Naive B cell (primary cell): ENCODE results near the gene TENM4. TPM values are rescaled to one million over a fixed set of nuclear protein-coding genes. Genes with fewer than 3 reads are reported as not detected.

Source experiments
- ATAC-seq, 2 donors: fragments of 150-1000 bp; cut with Tn5 transposase; 2 replicates each; pipeline ENCODE4 v1.10.0; 2021; ENCODE audit warnings: low read depth in 2 of 2, mild to moderate bottlenecking in 2 of 2, moderate library complexity in 2 of 2
- DNase-seq: peaks from one replicate; pipeline ENCODE4 v3.0.0; 2022
- H3K27ac Mint-ChIP-seq, 6 donors: one replicate each; pipeline ENCODE4 v1.8.0; 2020 to 2022; ENCODE audit warnings: mild to moderate bottlenecking in 6 of 6, mixed read lengths in 6 of 6, moderate library complexity in 5 of 6, inconsistent platforms in 2 of 6
- H3K27me3 Mint-ChIP-seq, 3 donors: one replicate each; pipeline ENCODE4 v1.8.0; 2021 to 2022; ENCODE audit warnings: mixed read lengths in 3 of 3, mild to moderate bottlenecking in 1 of 3
- H3K36me3 Mint-ChIP-seq, 2 donors: one replicate each; pipeline ENCODE4 v1.8.0; 2020 to 2022; ENCODE audit warnings: mixed read lengths in 2 of 2, inconsistent platforms in 1 of 2, mild to moderate bottlenecking in 1 of 2
- H3K4me1 Mint-ChIP-seq, 3 donors: one replicate each; pipeline ENCODE4 v1.8.0; 2020 to 2022; ENCODE audit warnings: mixed read lengths in 3 of 3, inconsistent platforms in 1 of 3, mild to moderate bottlenecking in 1 of 3, moderate library complexity in 1 of 3
- H3K4me3 Mint-ChIP-seq, 8 donors: one replicate each; pipeline ENCODE4 v1.8.0; 2020 to 2022; ENCODE audit warnings: mild to moderate bottlenecking in 8 of 8, mixed read lengths in 8 of 8, moderate library complexity in 8 of 8, inconsistent platforms in 2 of 8
- H3K9me3 Mint-ChIP-seq, 7 donors: one replicate each; pipeline ENCODE4 v1.8.0; 2020 to 2022; ENCODE audit warnings: mixed read lengths in 7 of 7, mild to moderate bottlenecking in 5 of 7, inconsistent platforms in 2 of 7, moderate library complexity in 1 of 7
- polyA plus RNA-seq, 6 donors: library from polyadenylated mRNA; unstranded; fragments of 300-500 nt; fragmentation: Illumina TruSeq; gene quantifications; one replicate each; pipeline ENCODE4 v1.2.3, GENCODE V29; 2021; ENCODE audit warnings: low read depth in 6 of 6

Gene TENM4
- polyA plus RNA-seq, 6 donors from 2014 or later = 3.8 TPM; not detected in 5

GRCh38 chr11:78787696-78788095, 653.1 kb downstream of the TENM4 start:
- no peaks in the 10 kb centered on the region for H3K4me1 Mint-ChIP-seq
- H3K4me3 Mint-ChIP-seq = no peak overlapping the region
- no peak for ATAC-seq
- H3K27me3 Mint-ChIP-seq = peaks cover 4 to 12% (median 11%) of the 10 kb centered on the region in 3 donors
- no peak for DNase-seq
- H3K9me3 Mint-ChIP-seq = peaks cover 0 to 1% (median 0%) of the 10 kb centered on the region in 7 donors
- H3K27ac Mint-ChIP-seq = no peak overlapping the region
- H3K36me3 Mint-ChIP-seq = no peaks in the 10 kb centered on the region

DNA sequence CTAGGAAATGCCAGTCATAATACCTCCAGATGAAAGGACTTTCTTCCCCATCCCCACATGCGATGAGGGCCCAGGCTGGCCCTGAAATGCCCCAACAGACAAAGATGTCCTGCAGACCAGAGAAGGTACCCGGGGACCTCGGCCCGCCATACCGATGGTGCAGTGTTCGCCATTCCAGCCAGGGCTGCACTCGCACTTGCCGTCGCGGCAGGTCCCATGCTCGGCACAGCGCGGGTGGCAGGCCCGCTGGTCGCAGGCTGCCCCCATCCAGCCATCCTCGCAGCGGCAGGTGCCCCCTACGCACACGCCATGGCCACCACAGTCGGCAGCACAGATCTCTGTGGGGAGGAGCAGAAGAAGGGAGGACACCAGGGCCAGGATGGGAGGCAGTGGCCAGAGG, 654.1 kb downstream of the TENM4 start:
- H3K9me3 Mint-ChIP-seq = peaks cover 0 to 1% (median 0%) of the 10 kb centered on the region in 7 donors
- ATAC-seq (no peak), DNase-seq (no peak)
- no peak overlapping the region for H3K4me3 Mint-ChIP-seq
- H3K36me3 Mint-ChIP-seq = no peaks in the 10 kb centered on the region
- no peaks in the 10 kb centered on the region for H3K4me1 Mint-ChIP-seq
- H3K27me3 Mint-ChIP-seq = peaks cover 0 to 12% (median 11%) of the 10 kb centered on the region in 3 donors
- H3K27ac Mint-ChIP-seq = no peak overlapping the region

GRCh38 chr11:78786086-78786485, 654.7 kb downstream of the TENM4 start:
- H3K27me3 Mint-ChIP-seq = peaks cover 0 to 12% (median 11%) of the 10 kb centered on the region in 3 donors
- ATAC-seq (no peak), DNase-seq (no peak)
- no peaks in the 10 kb centered on the region for H3K4me1 Mint-ChIP-seq
- H3K9me3 Mint-ChIP-seq = peaks cover 0 to 1% (median 0%) of the 10 kb centered on the region in 7 donors
- H3K4me3 Mint-ChIP-seq = no peak overlapping the region
- H3K27ac Mint-ChIP-seq = no peak overlapping the region
- H3K36me3 Mint-ChIP-seq = no peaks in the 10 kb centered on the region

DNA sequence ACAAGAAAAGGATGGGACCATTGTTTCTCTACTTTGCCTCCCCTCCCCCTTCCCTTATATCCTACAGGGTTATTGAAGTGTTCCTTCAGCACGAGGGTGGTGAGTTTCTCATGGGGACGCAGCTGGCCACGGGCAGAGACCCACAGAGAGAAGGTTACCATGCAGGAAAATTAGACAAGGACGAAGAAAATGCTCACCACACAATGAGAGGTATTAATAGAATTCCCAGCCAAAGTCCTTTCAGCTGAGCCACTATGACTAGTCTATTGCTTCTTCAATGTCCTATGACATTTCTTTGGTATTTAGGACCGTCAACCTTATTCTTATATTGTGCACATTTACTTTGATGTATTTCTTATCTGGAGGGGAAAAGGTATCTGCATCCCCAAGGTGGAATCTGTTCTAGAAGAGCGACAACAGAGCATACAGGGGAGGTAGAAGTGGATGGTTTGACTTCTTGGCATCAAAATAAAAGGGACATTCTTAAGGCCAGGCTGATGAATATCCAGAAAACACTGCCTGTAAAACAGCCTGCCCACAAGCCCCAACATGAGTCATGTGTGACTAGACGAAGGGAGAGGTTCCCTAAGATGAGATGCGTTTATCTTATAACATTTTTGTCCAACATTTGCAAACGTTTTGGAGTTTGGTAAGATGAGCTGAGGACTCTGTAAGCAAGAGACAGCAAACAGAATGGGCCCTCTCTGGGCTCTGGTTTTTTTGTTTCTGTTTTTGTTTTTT, 656.3 kb downstream of the TENM4 start:
- Mint-ChIP-seq H3K27ac (no peak overlapping the region), H3K4me1 (no peaks in the 10 kb centered on the region), H3K27me3 (peaks cover 0 to 16% (median 15%) of the 10 kb centered on the region in 3 donors), H3K4me3 (no peak overlapping the region), H3K9me3 (peaks cover 0 to 1% (median 0%) of the 10 kb centered on the region in 7 donors), H3K36me3 (no peaks in the 10 kb centered on the region)
- ATAC-seq = no peak
- no peak for DNase-seq

DNA sequence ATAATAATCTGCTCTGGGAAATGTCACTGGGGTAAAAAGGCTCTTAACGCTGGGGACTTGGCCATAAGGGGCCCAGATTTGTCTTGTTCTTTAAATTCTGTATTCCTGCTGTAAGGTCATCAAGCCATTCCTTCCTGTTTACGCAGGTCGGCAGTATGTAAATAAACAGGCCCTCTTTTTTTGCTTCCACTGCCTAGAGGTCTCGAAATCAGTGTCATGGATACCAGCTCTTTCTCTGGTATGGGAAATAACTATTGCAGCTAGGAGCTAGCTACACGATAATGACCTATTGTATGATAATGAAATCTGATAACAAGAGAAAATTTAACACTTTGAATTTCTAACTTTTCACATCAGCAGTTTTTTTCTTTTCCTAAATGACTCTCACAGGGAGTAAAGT, 657.0 kb downstream of the TENM4 start:
- DNase-seq (no peak), ATAC-seq (no peak)
- H3K36me3 Mint-ChIP-seq = no peaks in the 10 kb centered on the region
- H3K4me1 Mint-ChIP-seq = no peaks in the 10 kb centered on the region
- H3K4me3 Mint-ChIP-seq = no peak overlapping the region
- peaks cover 2 to 19% (median 15%) of the 10 kb centered on the region in 3 donors for H3K27me3 Mint-ChIP-seq
- no peak overlapping the region for H3K27ac Mint-ChIP-seq
- peaks cover 0 to 1% (median 0%) of the 10 kb centered on the region in 7 donors for H3K9me3 Mint-ChIP-seq

DNA sequence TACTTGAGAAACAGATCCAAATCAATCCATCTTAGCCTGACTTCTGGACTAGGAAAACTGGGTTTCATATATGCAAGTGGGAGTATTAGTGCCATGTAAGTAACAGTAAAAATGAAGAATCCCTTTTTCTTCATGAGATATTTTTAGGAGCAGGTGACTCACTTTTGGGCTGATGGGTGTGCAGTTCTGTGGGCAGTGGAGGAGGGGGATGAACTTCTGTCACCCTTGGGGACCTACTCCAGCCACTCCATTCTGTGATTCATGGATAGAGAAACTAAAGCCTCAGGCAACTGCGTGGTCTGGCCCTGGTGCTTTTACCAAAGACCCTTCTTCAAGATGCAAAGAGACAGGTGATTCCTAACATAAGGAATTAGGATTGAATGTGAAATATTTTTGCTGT, 657.5 kb downstream of the TENM4 start:
- peaks cover 8 to 19% (median 15%) of the 10 kb centered on the region in 3 donors for H3K27me3 Mint-ChIP-seq
- no peaks in the 10 kb centered on the region for H3K36me3 Mint-ChIP-seq
- no peak for DNase-seq
- no peak for ATAC-seq
- H3K9me3 Mint-ChIP-seq = peaks cover 0 to 1% (median 0%) of the 10 kb centered on the region in 7 donors
- no peaks in the 10 kb centered on the region for H3K4me1 Mint-ChIP-seq
- no peak overlapping the region for H3K27ac Mint-ChIP-seq
- no peak overlapping the region for H3K4me3 Mint-ChIP-seq

DNA sequence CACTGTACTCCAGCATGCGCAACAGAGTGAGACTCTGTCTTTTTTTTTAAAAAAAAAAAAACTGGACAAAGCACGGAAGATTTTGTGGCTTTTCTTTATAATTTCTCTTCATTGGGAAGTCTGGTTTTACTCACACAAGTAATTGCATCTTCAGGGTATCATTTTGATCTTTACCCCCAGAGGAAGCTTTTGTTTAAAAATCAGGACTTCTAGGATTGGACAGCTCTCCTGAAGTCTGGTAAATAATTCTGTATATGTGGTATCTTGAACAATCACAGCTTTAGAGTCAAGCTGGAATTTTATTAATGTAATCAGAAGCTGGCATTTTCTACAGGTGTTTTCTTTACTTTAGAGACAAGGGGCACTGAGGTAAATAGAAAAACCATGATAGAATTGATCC, 658.1 kb downstream of the TENM4 start:
- H3K27ac Mint-ChIP-seq = no peak overlapping the region
- DNase-seq (no peak), ATAC-seq (no peak)
- H3K4me3 Mint-ChIP-seq = no peak overlapping the region
- no peaks in the 10 kb centered on the region for H3K36me3 Mint-ChIP-seq
- peaks cover 0 to 1% (median 0%) of the 10 kb centered on the region in 7 donors for H3K9me3 Mint-ChIP-seq
- H3K4me1 Mint-ChIP-seq = no peaks in the 10 kb centered on the region
- H3K27me3 Mint-ChIP-seq = peaks cover 8 to 19% (median 15%) of the 10 kb centered on the region in 3 donors

DNA sequence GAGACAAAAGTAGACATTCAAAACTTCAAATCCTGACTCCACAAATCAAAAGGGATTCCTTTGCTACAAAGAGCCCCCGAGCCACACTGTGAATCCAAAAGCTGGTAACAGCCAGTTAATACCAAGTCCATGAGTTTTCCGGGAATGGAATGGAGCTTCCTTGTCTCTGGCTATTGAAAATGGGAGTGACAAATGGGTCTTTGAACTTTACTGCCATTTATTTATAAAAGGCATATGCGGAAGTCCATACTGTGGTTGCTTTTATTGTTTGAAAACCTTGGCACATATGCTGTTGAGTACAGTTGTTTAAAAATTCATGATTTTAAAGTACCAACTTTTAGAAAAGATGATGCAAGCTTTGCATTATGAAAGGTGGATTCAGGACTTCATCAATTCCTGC, 659.9 kb downstream of the TENM4 start:
- Mint-ChIP-seq H3K27me3 (peaks cover 8 to 18% (median 14%) of the 10 kb centered on the region in 3 donors), H3K4me1 (no peaks in the 10 kb centered on the region), H3K36me3 (no peaks in the 10 kb centered on the region), H3K27ac (no peak overlapping the region), H3K9me3 (no peaks in the 10 kb centered on the region), H3K4me3 (no peak overlapping the region)
- ATAC-seq (no peak), DNase-seq (no peak)

GRCh38 chr11:78773492-78773891, 667.3 kb downstream of the TENM4 start:
- no peak overlapping the region for H3K4me3 Mint-ChIP-seq
- DNase-seq (no peak), ATAC-seq (no peak)
- H3K36me3 Mint-ChIP-seq = no peaks in the 10 kb centered on the region
- peaks cover 4 to 13% (median 10%) of the 10 kb centered on the region in 3 donors for H3K27me3 Mint-ChIP-seq
- no peaks in the 10 kb centered on the region for H3K4me1 Mint-ChIP-seq
- H3K27ac Mint-ChIP-seq = no peak overlapping the region
- H3K9me3 Mint-ChIP-seq = peaks cover 0 to 1% (median 0%) of the 10 kb centered on the region in 7 donors

DNA sequence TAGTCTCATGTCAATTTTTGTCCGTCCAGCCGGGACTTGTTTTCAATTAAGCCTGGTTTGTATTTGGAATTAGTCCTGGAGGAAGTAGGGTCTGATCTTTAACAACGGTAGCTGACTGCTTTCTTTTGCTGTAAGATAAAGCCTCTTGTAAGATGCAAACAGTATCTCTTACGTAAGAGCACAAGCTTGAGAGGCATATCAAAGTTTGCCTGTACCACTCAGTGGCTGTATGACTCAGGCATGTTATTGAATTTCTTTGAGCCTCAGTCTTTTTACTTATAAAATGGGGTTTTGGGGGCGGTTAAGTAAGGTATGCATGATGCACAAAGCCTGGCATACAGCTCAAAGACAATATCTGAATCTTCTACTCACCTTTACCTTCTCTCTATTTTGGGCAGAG, 667.8 kb downstream of the TENM4 start:
- DNase-seq = no peak
- H3K36me3 Mint-ChIP-seq = no peaks in the 10 kb centered on the region
- H3K27me3 Mint-ChIP-seq = peaks cover 4 to 13% (median 8%) of the 10 kb centered on the region in 3 donors
- ATAC-seq = no peak
- no peak overlapping the region for H3K27ac Mint-ChIP-seq
- no peak overlapping the region for H3K4me3 Mint-ChIP-seq
- peaks cover 0 to 1% (median 0%) of the 10 kb centered on the region in 7 donors for H3K9me3 Mint-ChIP-seq
- no peaks in the 10 kb centered on the region for H3K4me1 Mint-ChIP-seq

GRCh38 chr11:78772186-78772585, 668.6 kb downstream of the TENM4 start:
- Mint-ChIP-seq H3K36me3 (no peaks in the 10 kb centered on the region), H3K27me3 (peaks cover 4 to 16% (median 8%) of the 10 kb centered on the region in 3 donors), H3K4me3 (no peak overlapping the region), H3K4me1 (no peaks in the 10 kb centered on the region), H3K9me3 (peaks cover 0 to 1% (median 0%) of the 10 kb centered on the region in 7 donors), H3K27ac (no peak overlapping the region)
- DNase-seq (no peak), ATAC-seq (no peak)

GRCh38 chr11:78770931-78771330, 669.9 kb downstream of the TENM4 start:
- Mint-ChIP-seq H3K4me3 (no peak overlapping the region), H3K27ac (no peak overlapping the region), H3K9me3 (peaks cover 0 to 1% (median 0%) of the 10 kb centered on the region in 7 donors), H3K36me3 (no peaks in the 10 kb centered on the region), H3K4me1 (no peaks in the 10 kb centered on the region), H3K27me3 (peaks cover 4 to 13% (median 8%) of the 10 kb centered on the region in 3 donors)
- ATAC-seq (no peak), DNase-seq (no peak)

DNA sequence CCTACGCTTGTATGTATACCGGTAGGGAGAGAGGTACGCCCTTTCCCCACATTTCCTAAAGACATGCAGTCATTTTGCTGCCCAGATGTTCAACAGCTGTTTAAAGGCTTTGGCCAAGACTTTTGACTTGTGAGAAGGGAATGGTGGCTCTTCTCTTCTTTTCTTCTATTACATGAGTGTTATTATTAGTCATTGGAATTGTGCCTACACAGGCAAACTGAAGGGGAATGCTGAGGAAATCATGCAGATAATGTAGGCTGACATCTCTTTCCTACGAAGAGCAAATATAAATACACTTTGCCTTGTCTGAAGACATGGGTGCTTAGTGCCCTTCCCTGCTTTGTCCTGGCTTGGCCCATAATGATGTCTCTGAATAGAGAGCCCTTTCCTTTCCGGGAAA, 671.9 kb downstream of the TENM4 start:
- Mint-ChIP-seq H3K27ac (no peak overlapping the region), H3K27me3 (peaks cover 8 to 11% (median 11%) of the 10 kb centered on the region in 3 donors), H3K9me3 (peaks cover 0 to 1% (median 0%) of the 10 kb centered on the region in 7 donors), H3K36me3 (no peaks in the 10 kb centered on the region), H3K4me3 (no peak overlapping the region), H3K4me1 (no peaks in the 10 kb centered on the region)
- DNase-seq = no peak
- ATAC-seq = no peak

DNA sequence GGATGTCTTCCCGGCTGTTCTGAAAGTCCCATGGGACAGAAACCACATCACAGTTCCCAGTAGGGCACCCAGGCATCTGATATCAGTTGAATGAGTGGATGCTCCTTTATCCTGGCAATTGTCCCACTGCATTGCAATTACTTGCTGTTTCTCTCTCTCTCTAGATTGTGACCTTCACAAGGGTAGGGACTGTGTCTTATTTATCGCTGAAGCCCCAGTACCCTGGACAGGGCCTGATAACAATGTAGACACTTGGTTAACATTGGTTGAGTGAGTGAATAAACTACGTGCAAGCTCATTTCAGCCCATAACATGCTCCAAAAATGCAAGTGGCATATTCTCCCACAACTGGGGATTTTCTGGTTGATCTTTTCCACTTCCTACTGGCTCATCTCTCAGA, 672.5 kb downstream of the TENM4 start:
- H3K36me3 Mint-ChIP-seq = no peaks in the 10 kb centered on the region
- no peak overlapping the region for H3K4me3 Mint-ChIP-seq
- H3K27ac Mint-ChIP-seq = no peak overlapping the region
- ATAC-seq = no peak
- peaks cover 0 to 1% (median 0%) of the 10 kb centered on the region in 7 donors for H3K9me3 Mint-ChIP-seq
- H3K4me1 Mint-ChIP-seq = no peaks in the 10 kb centered on the region
- peaks cover 8 to 15% (median 11%) of the 10 kb centered on the region in 3 donors for H3K27me3 Mint-ChIP-seq
- DNase-seq = no peak
